AG04450 (cell line): ENCODE data around the gene RNF145. TPM values are rescaled to one million over a fixed set of nuclear protein-coding genes. Genes with fewer than 3 reads are reported as not detected.

Experiments
- CTCF ChIA-PET: fragments of 300-600, 350-600 bp; formaldehyde crosslinking; extraction: SDS; loops from one replicate; lab custom pipeline; 2022; ENCODE audit warnings: antibody characterized with exemption, inconsistent platforms; lab: Charles Lee
- POLR2A ChIA-PET: fragments of 350-600 bp; formaldehyde crosslinking; extraction: SDS; loops from one replicate; lab custom pipeline; 2021; ENCODE audit warnings: antibody characterized with exemption, inconsistent platforms; lab: Yijun Ruan, JAX
- DNase-seq: peaks from one replicate; pipeline ENCODE4 v3.0.0-alpha.2; 2011; ENCODE audit warnings: low read depth, low spot score
- H3K27ac ChIP-seq: one replicate; pipeline ENCODE4 v1.5.1; 2012; ENCODE audit warnings: low read depth, low read length, control low read depth
- H3K27me3 ChIP-seq: one replicate; pipeline ENCODE4 v1.6.0; 2012; ENCODE audit warnings: low read length; ENCODE audit not compliant: control insufficient read depth, insufficient read depth
- H3K4me3 ChIP-seq: 2 replicates; pipeline ENCODE4 v1.5.1; 2011; ENCODE audit warnings: mild to moderate bottlenecking, low read depth, low read length, control low read depth
- H3K9me3 ChIP-seq: 2 replicates; pipeline ENCODE4 v1.5.1; 2012; ENCODE audit warnings: low read length; ENCODE audit not compliant: control insufficient read depth, insufficient read depth
- polyA plus RNA-seq: library from polyadenylated mRNA; depleted of rRNA; stranded (reverse); fragments of >200 nt; gene quantifications from 2 replicates; pipeline ENCODE4 v1.2.3, GENCODE V29; 2011
- TF ChIP-seq, protein P1 (sequence below): IDR thresholded peaks from 2 replicates; pipeline ENCODE4 v1.5.1; 2011; ENCODE audit warnings: low read depth, low read length, control low read depth, inconsistent platforms

The RNF145 gene
- polyA plus RNA-seq, 1 experiment = 66.3 TPM

GRCh38 chr5:159214486-159215271 lies 5.3 kb upstream of the RNF145 start:
- Histone ChIP-seq H3K4me3 (no peak overlapping the region), H3K27ac (no peak overlapping the region), H3K9me3 (no peaks in the 10 kb centered on the region), H3K27me3 (no peaks in the 10 kb centered on the region)
- POLR2A ChIA-PET = no interaction called here
- TF ChIP-seq, protein P1, sequence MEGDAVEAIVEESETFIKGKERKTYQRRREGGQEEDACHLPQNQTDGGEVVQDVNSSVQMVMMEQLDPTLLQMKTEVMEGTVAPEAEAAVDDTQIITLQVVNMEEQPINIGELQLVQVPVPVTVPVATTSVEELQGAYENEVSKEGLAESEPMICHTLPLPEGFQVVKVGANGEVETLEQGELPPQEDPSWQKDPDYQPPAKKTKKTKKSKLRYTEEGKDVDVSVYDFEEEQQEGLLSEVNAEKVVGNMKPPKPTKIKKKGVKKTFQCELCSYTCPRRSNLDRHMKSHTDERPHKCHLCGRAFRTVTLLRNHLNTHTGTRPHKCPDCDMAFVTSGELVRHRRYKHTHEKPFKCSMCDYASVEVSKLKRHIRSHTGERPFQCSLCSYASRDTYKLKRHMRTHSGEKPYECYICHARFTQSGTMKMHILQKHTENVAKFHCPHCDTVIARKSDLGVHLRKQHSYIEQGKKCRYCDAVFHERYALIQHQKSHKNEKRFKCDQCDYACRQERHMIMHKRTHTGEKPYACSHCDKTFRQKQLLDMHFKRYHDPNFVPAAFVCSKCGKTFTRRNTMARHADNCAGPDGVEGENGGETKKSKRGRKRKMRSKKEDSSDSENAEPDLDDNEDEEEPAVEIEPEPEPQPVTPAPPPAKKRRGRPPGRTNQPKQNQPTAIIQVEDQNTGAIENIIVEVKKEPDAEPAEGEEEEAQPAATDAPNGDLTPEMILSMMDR = no peak
- CTCF ChIA-PET = interaction anchor here (0.7 to 2.4 kb wide), 4 partner anchors 58 to 324 kb away, joined by 3 to 9 read pairs (median 5); no protein-coding TSS in a partner anchor
- no peak for DNase-seq

DNA sequence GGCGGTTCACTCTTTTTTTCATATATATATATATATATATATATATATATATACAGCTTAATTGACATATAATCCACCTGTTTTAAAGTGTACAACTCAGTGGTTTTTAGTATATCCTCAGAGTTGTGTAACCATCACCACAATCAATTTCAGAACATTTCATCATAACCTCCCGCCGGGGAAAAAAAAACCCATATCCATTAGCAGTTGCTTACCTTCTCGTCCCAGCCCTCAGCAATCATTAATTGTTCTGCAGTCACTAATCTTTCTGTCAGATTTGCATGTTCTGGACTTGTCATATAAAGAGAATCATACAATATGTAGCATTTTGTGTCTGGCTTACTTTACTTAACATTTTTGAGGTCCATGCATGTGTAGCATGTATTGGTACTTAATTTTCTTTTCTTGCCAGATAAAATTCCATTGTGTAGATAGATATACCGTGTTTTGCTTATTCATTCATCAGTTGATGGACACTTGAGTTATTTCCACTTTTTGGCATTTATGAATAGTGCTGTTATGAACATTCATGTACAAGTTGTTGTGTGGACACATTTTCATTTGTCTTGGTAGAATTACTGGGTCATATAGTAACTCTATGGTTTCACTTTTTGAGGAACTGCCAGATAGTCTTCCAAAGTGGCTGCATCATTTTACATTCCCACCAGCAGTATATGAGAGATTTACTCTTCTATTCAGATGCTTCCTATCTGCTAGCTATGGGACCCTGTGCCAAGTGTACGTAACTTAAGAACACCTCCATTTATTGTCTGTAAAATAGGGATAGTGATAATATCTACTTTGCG lies 3.5 kb upstream of the RNF145 start:
- DNase-seq = no peak
- no peaks in the 10 kb centered on the region for H3K9me3 ChIP-seq
- ChIA-PET CTCF (interaction anchor here (2.2 kb wide), 1 partner anchor 56 kb away, joined by 14 read pairs; no protein-coding TSS in a partner anchor), POLR2A (no interaction called here)
- TF ChIP-seq, protein P1 = no peak
- H3K27me3 ChIP-seq = no peaks in the 10 kb centered on the region
- H3K27ac ChIP-seq = no peak overlapping the region
- H3K4me3 ChIP-seq = no peak overlapping the region

GRCh38 chr5:159211729-159212174 lies 2.4 kb upstream of the RNF145 start:
- POLR2A ChIA-PET = no interaction called here
- no peak overlapping the region for H3K4me3 ChIP-seq
- no peak overlapping the region for H3K27ac ChIP-seq
- CTCF ChIA-PET = interaction anchor here (2.2 kb wide), 1 partner anchor 55 kb away, joined by 14 read pairs; no protein-coding TSS in a partner anchor
- no peaks in the 10 kb centered on the region for H3K9me3 ChIP-seq
- TF ChIP-seq, protein P1 = no peak
- DNase-seq = no peak
- H3K27me3 ChIP-seq = no peaks in the 10 kb centered on the region

- Histone ChIP-seq H3K27ac (no peak overlapping the region), H3K9me3 (no peaks in the 10 kb centered on the region), H3K27me3 (no peaks in the 10 kb centered on the region), H3K4me3 (no peak overlapping the region)
- DNase-seq = no peak
- ChIA-PET CTCF (interaction anchor here (2.2 kb wide), 1 partner anchor 54 kb away, joined by 14 read pairs; no protein-coding TSS in a partner anchor), POLR2A (no interaction called here)
- TF ChIP-seq, protein P1 = no peak
Observed at GRCh38 chr5:159210846-159211245, 1.5 kb upstream of the RNF145 start.
